ENCODE measurements around the gene RFNG.

Gene RFNG

DNA sequence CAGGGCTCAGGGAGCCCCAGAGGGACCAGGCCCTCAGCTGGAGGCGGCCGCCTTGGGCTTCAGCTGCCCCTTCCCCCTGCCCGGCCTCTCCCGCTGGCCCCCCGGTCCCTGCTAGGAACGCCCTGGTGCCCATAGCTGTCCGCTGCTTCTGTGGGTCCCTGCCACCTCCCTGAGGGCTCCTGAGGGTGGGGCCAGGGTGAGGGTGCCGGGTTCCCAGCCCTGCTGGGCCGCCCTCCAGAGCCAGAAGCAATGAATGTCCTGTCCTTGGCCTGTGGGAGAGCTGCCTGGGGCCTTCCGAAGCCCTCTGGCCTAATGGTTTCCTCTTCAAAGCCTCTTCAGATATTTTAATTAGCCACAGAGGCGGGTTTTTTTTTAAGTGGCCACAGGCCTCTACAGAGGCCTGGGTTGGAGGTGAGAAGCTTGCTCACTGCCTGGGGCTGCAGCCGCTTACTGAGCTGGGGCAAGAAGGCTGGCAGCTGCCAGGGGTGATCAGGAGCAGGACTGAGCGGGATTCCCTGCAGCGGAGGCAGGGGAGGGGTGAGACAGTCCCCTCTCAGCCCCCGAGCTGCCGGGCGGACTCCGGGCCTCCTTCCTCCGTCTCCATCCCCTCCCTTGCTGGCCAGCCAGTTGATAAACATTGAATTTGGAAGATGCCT, 38.8 kb downstream of the RFNG start:
- no peak for DNase-seq

GRCh38 chr17:82012261-82012639, 39.4 kb downstream of the RFNG start:
- no peak for DNase-seq

DNA sequence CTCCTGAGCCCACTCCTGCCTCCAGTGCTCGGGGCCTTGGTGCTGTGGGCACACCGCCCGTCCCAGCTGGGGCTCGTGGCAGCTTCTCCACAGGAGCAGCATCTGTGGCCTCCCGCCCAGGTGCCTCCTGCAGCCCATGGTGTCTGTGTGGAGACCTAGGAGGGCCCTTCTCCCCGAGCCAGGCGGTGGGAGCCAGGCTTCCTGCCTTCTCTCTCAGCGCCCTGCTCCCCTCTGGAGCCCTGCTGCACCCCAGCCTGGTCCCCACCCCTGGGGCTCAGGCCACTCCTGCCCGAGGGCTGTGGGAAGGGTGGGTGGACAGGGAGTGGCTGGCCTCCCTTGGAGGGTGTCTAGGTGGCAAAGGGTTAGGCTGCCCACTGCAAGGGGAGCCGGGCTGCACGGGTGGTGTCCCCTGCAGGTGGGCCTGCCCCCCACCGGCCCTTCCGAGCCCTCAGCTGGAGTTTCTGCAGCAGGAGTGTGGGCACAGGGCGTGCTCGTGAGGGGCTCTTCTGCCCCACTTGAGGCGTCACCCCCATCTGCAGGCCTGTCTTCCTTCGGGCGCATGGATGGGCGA, 39.9 kb downstream of the RFNG start:
- no peak for DNase-seq

DNA sequence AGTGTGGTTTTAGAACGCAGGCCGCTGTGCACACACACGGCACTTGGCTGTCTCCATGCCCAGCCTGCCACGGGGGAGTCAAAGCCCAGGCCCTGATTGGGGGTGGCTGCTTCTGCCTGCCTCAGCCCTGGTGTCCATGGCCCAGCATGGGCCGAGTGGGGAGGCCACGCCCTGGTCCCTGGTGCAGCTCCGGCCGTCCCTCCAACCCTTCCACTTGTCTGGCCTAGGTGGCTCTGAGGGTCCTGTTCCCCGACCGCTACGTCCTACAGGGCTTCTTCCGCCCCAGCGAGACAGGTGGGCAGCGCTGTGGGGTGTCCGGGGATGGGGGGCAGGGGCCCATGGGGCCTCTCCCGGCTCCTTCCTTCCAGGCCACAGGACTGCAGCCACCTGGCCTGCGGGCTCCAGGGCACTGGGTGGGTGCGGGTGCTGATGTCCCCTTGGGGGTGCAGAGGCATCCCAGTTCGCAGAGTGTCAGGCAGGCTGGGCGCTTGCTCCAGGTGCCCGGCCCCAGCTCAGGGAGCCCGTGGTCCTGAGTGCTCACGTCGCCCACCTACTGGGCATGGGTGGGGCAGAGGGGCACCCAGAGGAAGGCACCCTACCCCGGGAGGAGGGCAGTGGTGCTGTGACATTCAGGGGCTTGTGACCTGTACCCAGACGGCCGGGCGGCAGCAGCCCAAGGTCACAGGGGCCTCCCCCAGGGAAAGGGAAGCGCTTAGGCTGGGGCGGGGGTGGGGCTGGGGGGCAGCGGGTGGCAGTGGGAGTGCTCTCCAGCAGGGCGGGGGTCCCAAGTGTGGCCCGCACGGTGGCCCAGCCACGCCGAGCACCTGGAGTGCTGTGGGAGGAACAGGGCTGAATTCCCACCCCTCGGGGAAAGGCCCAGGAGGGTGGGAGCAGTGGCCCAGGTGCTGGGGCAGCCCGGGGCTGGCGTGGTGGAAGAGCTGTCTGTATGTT, 40.8 kb downstream of the RFNG start:
- no peak for DNase-seq

DNA sequence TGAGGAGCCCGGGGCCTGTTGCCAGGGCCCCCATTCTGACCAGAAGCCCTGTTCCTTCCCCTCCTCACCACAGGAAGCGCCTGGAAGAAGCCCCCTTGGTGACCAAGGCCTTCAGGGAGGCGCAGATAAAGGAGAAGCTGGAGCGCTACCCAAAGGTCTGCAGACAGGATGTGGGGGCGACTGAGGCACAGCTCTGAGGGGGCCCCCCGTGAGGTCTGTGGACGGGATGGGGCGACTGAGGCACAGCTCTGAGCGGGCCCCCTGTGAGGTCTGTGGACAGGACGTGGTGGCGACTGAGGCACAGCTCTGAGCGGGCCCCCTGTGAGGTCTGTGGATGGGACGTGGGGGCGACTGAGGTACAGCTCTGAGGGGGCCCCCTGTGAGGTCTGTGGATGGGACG, 42.2 kb downstream of the RFNG start:
- no peak for DNase-seq

- no peak for DNase-seq
Observed at GRCh38 chr17:82008941-82009405, 42.6 kb downstream of the RFNG start.

DNA sequence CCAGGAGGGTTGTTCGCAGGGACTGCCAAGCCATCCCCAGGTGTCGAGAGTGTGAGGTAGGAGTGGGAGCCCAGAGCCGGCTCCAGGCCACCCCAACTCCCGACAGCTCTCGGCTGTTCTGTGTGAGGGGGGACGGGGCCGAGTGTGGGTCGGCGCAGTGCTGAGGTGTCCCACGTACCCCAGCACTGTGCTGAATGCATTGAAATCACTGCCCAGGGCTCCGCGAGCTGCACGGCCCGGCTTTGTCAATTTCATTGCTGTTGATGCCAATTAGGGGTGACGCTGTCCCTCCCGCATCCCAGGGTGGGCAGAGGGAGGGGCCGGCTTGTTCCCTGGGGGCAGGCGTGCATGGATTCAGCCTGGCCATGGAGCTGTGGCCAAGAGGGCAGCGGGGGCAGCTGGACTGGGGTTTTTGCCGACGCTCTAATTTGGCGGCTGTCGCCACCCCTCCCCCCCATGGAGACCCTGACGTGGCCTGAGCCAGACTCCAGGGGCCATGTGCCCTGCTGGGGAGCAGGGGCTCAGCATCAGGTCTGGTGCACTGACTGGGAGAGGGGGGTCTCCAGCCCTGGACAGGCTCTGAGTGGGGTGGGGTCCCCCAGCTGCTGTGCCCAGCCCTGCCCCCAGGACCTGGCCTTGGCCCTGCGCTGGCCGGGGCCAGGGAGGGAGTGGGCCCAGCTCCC, 43.2 kb downstream of the RFNG start:
- no peak for DNase-seq

DNA sequence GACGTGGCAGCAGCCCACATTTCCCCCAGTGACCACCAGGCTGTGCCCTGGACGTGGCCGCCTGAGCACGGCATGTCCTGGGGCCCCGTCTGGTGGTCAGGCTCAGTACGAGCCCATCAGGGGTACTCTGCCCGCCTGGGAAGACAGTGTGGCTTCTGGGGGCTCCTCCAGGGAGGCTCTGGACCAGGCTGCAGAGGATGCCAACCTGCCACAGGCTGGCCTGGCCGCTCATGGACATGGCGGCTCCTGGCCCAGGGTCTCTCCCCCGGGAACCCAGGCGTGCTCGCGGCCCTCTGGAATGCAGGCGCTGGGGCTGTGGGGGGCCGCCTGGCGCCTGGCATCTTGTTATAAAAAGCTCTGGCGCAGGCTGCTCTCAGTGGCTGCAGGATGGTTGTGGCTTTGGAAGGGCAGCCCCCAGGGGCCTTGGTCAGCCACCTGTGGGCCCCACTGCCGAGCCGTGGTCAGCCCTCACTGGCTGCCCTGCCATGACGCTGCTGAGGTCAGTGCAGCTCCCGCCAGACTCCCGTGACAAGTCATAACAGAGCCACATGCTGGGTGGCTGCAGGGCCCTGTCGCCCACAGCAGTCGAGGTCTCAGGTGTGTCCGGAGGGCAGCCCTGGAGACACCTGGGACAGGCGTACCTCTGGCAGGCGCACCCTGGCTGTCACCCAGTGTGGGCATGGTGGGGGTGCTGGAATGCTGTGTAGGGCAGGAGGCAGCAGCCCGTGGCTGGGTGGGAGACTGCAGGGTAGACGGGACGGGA, 43.9 kb downstream of the RFNG start:
- DNase-seq = no peak

- no peak for DNase-seq
Observed at GRCh38 chr17:82007228-82007494, 44.5 kb downstream of the RFNG start.

- DNase-seq = no peak
Observed at GRCh38 chr17:82006468-82007227, 45.0 kb downstream of the RFNG start.

DNA sequence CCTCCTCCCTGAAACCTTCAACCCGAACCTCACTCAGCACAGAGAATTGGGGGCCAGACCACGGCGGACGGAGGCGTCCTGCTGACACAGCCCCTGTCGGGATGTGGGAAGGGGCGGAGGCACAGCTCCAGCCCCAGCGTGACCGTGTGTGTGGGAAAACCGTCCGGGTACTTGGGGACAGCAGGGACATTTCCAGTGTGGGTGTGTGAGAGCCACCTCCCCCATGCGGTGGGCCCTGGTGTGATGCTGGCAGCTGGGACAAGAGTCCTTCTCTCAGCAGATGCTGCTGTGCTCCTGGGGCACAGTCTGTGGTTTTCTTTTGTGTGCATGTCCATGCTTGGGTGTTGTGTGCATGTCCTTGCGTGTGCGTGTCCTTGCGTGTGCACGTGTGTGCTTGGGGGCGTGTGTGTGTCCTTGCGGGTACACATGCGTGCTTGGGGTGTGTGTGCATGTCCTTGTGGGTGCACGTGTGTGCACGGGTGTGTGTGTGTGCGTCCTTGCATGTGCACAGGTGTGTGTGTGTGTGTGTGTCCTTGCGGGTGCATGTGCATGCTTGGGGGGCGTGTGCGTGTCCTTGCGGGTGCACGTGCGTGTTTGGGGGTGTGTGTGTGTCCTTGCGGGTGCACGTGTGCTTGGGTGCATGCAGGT, 45.8 kb downstream of the RFNG start:
- DNase-seq = no peak

- DNase-seq = no peak
Observed at GRCh38 chr17:82004517-82005455, 46.8 kb downstream of the RFNG start.

- DNase-seq = no peak
Observed at GRCh38 chr17:82003411-82004381, 47.9 kb downstream of the RFNG start.

GRCh38 chr17:82001571-82002056, 50.0 kb downstream of the RFNG start:
- no peak for DNase-seq

DNA sequence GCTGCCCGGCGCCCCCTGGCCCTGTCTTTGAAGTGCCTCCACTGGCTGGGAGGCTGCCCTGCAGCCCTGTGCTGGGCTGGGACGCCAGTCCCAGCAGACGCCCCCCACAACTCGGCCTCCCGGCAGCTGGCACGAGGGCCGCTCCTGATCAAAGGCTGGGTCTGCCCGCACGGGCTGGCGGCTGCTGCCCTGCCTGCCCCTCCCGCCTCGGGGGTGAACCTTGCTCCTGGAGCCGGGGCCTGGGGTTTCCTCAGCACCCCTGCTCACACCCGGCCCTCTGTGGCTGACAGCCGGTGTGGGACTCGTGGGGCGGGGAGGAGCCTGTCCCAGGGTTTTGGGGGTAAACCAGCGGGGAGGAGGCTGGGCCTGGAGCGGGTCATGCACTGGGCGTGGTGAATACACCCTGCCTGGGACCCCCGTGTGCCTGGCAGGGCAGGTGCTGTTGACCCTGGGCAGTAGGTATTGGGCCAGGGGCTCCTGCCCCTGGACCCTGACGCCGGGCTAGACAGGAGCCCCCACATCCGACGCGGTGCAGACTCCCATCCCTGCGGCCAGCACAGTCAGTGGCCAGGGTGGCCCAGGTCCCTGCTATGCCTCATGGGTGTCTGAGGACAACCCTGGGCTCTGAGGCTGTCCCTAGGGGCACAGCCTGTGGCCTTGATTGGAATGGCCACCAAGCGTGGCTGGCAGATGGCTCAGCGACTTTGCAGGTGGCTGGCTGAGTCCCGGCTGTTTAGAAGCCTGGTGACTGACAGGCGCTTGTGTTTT, 50.6 kb downstream of the RFNG start:
- no peak for DNase-seq

DNA sequence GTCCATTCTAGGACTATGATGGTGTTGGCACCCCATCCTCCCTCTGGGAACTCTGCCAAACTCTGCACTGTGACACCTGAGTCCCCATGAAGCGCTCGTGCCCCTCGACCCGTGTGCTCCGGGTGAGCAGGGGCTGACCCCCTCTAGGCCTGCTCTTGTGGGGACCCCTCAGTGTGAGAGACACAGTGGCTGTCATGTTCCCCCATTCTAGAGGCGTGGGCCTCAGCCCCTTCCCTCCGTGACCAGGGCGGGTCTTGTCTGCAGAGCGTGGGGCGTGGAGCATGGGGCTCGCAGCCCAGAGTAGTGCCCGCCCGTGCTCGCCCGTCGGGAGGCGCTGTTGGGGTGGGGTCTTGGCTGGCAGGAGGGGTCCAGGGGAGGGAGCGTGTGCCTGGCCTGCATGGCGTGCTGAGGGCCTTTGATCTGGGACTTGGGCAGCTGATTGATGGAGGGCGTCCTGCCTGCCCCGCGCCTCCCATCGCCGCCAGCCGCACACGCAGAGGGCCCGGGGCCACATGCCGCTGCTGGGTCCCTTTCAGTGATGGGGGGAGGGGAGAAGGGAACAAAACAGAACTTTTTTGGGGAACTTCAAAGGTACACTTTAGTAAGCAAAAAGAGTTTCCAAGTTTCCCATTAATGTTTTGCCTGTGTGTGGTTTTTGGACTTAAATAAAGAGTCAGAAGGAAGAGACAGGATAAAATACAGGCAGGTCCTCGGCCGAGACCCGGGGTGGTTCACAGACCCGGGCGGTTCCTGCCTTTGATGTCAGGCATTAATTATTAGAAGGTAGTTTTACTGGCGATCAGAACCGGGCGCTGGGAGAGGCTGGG, 51.4 kb downstream of the RFNG start:
- no peak for DNase-seq

- DNase-seq = no peak
Observed at GRCh38 chr17:81999587-81999975, 52.0 kb downstream of the RFNG start.

Data from CD4-positive, alpha-beta T cell treated with Interleukin-15 for 1 hour (primary cell).